DMS153 (cell line): Measurements from ENCODE around the gene LRRC25.
A peak's percentile ranks its signal among the peaks of the same experiment; 100 is the strongest.

ENCODE experiments used
- DNase-seq: peaks from one replicate; lab custom pipeline; 2025; lab: John Stamatoyannopoulos, UW

LRRC25 gene

DNA sequence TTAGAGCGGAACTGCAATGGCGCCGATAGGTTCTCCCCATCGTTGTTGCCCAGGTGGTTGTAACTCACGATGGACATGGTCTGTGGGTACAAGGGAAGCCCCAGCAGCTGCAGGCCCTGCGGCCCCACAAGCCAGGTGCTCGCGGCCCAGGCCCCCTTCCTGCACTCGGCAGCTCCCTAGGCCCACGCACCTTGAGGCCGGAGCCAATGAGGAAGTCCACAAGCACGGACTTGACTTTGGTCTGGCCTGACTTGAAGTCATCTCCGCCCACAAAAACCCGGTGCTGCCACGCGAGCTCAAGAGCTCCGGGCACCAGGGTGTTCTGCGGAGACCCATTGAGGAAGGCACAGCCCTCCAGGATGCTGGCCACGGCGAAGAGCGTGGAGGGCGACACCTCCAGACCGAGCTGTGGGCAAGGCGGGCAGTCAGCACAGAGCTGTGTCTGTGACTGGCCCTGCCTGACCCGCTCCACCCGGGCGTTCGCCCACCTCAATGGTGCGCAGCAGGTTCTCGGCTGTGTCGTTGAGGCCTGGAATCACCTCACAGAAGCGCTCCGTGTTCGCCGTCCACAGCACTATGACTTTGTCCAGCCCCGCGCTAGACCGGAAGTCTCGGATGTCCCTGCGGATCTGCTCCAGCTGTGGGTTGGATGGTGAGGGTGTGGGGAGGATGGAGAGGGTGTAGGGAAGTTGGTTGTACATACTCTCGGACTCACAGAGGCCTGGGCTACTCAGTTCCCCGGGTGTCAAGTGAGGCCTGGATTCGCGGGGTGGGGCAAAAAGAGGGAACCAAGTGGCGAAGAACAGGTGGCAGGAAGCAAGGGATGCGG is 38.6 kb upstream of the LRRC25 start:
- DNase-seq = no peak

DNA sequence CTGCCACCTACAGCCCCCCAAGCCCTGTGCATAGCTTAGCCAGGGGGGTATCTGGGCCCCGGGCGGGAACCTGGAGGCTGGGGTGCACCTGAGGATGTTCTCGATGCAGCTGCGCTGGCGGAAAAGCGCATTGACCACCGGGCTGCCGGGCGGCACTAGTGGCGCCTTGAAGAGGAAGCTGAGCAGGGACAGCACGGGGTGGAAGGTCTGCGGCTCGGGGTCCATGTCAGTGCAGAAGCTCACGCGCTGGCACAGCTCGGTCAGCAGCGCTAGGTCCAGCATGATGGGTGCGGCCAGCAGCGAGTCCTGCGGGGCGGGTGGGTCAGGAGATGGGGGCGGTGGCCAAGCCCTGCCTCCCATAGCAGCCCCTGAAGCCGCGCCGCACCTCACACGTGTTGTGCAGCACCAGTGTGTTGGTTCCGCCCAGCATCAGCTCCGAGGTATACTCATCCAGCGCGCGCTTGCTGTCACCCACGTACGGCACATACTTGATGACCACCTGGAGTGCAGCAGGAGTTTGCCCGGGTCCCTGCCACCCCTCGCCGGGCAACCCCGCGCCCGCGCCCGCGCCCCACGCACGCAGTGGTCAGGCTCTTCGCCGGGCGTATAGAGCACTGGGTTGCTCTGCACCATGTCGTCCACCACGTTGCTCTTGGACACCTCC is 37.9 kb upstream of the LRRC25 start:
- no peak for DNase-seq

DNA sequence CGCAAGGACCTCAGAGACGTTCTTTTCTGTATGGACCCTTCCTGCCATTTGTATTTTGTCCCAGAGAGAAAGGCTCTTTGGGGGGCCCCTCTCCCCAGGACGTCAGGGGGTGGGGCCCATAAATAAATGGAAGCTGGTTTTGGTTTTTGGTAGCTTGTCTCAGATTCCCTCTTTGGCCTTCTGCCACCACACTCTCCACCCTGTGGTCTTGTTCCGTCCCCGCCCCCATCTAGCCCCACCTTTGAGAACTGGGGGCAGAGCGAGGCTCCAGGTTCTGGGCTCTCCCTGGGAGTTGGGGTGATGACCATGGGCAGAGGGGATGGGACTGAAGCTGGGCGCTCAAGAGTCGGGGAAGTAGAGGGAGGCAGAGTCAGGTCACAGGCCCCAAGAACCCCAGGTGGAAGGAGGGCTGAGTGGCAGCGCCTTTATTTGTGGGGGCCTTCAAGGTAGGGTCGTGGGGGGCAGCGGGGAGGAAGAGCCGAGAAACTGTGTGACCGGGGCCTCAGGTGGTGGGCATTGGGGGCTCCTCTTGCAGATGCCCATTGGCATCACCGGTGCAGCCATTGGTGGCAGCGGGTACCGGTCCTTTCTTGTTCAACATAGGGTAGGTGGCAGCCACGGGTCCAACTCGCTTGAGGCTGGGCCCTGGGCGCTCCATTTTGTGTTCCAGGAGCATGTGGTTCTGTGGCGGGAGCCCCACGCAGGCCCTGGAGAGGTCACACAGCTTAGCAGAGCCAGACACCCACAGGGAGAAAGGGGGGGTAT is 37.2 kb upstream of the LRRC25 start:
- no peak for DNase-seq

- DNase-seq = no peak
Measured at GRCh38 chr19:18433735-18434398, 36.4 kb upstream of the LRRC25 start.

DNA sequence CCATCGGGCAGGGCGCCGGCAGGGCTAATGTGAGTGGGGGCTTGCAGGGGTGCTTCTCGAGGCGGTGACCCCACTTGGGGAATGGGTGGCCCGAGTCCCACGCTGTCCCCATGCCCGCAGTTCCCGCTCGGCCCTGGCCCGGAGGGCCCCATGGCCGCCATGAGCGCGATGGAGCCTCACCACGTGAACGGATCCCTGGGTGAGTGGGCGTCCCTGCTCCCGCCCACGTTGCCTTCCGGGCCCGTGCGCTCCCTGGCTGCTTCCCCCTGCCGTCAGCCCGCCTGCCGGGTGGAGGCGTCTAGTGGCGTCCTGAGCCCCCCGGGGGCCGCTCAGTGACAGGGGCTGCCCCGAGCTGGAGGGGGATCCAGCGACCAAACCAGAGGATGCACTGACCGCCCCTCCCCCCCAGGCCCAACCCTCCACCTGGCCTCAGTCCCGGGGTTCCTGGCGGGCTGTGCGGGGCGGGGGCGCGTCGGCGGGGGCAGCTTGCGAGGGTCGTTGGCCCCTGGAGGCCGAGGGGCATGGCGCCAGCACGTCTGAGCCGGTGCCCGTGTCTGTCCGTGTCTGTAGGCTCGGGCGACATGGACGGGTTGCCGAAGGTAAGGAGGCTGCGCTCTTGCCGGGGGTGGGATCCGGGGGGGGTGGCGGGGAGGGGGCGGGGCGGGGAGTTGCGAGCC is 35.7 kb upstream of the LRRC25 start:
- DNase-seq = no peak

GRCh38 chr19:18432275-18433014 is 35.0 kb upstream of the LRRC25 start:
- DNase-seq = no peak

DNA sequence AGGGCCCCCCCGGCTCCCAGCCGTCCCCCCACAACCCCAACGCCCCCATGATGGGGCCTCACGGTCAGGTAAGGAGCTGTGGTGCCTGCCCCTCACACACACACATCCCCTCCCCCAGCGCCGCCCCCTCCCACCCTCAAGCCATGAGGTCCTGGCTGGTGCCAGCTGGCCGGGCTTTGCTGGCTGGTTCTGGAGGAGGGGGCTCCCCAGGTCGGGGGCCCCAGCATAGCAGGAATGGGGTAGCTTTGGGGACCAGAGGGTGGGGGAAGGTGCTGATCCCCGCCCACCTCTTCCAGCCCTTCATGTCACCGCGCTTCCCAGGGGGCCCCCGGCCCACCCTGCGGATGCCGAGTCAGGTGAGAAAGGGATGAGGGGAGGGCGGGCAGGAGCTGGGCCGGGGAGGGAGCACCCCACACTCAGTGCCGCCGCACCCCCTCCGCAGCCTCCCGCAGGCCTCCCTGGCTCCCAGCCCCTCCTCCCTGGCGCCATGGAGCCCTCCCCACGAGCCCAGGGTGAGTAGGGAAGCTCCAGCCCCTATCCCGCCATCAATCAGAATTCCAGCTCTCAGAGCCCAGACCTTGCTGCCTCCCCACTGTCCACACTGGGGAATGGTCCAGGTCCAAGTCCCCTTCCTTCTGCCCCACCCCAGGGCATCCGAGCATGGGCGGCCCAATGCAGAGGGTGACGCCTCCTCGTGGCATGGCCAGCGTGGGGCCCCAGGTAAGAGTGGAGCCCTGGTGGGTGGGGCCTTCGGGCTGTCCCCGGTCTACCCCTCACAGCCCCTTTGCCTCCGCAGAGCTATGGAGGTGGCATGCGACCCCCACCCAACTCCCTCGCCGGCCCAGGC is 34.2 kb upstream of the LRRC25 start:
- DNase-seq = no peak

DNA sequence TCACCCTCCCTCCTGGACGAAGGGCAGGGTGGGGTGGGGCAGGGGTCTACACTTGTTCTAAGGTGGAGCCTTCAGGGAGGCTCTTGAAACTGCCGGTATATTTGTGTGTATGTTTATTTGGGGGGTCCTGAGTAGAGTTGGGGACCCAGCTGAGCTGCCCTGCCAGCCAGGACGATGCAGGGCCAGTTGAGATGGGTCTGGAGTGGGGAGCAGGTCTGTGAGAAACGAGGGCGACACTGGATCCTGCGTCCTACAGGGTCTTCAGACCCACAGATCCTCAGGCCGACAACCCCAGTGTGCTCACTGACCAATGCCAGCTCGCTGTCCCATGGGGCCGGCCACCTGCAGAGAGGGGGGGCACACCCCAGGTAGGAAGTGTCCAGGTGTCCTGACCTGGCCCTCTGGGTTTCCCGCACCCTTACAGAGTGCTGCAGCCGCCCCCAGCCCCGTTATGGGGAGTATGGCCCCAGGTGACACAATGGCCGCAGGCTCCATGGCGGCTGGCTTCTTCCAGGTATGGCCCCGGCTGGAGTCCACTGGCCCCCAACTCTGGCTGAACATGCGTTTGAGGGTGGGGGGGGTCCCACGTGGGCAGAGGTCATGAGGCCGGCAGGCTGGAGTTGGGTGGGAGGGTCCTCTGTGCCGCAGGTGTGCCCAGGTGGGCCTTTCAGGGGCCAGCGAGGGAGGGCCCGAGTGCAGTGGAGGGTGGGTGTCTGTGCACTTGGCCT is 33.2 kb upstream of the LRRC25 start:
- DNase-seq = no peak

DNA sequence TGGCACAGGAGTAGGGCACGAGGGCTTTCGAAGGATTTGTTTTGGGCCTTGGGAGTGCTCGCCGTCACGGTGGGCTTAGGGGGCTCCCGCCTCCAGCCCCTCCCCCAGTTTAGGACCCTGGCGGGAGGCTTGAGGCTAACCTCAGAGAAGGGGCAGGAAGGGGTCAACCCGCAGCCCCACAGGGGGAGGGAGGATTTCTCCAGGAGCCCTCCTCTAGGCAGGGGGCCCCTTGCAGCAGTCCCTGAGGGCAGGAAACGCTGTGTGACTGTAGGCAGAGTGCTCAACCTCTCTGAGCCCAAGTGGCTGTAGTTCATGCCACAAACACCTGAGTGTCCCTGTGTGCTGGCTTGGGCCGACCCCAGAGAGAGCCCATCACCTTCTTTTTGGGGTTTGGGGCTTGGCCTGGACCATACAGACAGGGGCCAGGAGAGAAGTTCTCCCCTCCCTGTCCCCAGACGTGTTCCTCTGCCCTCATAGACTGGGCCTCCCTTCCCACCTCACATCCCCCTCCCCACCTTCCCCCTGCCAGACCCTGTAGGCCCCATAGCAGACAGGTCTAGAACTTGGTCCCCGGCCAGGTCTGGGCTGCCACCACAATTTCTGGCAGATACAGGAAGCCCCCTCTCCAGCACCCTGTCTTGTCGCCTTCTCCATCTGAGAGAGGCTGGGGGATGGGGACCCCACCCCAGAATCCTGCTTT is 32.4 kb upstream of the LRRC25 start:
- DNase-seq = no peak

- DNase-seq = peak; percentile 82
Measured at GRCh38 chr19:18428787-18429674, 31.6 kb upstream of the LRRC25 start.

DNA sequence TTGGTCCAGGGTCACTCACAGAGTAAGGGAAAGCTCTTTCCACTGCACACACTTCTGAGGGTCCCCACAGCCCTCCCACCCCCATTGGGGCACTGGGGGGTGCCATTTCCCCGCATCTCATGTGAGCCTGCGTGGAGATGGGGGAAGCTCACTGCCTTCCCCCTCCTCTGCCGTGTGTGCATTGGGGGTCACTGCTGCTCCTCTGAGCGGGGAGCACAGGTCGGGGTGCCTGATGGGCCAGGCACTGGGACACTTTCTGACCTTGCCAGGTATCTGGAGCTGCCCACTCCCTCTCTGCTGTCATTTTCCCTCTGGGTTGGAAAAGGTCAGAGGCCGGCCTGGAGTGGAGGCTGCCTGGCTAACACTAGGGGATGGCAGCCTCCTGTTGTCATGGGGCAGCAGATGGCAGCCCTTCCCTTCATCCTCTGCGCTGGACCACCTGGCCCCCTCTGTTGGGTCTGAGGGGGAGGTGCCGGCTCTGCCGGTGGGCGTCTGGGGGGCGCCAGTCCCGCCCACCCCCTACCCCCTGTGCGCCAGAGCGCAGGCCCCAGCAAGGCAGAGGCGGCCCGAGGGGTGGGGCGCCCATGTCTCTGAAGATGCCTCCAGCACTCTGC is 30.9 kb upstream of the LRRC25 start:
- DNase-seq = no peak

DNA sequence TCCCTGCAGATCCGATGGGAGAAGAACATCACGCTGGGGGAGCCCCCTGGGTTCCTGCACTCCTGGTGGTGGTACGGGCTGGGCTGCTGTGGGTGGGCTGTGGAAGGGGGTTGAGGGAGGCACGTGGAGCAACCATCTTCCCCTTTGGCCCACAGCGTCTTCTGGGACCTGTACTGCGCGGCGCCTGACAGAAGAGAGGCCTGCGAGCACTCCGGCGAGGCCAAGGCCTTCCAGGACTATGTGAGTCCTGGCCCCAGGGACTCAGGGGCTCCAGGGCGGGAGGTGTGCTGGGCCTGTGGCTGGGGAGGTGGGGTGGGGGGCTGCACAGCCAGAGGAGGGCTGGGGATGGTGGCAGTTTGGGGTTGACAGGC is 30.3 kb upstream of the LRRC25 start:
- no peak for DNase-seq

DNA sequence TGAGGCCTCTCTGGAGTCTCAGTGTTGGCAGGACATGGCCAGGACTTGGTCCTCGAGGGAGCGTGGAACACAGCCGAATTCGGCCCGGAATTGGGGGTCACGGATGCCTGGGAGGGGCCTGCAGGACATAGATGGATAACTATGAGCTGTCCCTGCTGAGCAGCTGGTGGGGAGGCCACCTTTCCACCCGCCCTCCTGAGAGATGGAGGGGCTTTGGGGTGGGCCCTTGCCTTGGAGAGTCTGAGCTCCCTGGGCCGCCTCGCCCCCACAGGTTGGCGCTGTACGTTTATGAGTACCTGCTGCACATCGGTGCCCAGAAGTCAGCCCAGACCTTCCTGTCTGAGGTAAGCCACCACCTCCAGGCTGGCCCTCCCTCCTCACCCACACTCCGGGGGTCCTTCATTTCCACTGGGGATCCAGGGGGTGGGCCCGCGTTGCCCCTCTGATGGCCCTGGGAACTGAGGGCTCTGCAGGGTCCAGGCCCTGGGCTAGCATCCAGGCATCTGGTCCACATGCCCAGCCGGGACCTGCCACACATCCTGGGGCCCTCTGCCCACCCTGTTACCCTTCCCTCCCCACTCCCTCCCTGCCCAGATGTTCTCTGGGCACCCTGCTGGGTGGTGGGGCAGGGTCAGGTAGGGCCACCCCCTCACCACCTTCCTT is 29.8 kb upstream of the LRRC25 start:
- DNase-seq = no peak

GRCh38 chr19:18426416-18426767 is 29.0 kb upstream of the LRRC25 start:
- no peak for DNase-seq

DNA sequence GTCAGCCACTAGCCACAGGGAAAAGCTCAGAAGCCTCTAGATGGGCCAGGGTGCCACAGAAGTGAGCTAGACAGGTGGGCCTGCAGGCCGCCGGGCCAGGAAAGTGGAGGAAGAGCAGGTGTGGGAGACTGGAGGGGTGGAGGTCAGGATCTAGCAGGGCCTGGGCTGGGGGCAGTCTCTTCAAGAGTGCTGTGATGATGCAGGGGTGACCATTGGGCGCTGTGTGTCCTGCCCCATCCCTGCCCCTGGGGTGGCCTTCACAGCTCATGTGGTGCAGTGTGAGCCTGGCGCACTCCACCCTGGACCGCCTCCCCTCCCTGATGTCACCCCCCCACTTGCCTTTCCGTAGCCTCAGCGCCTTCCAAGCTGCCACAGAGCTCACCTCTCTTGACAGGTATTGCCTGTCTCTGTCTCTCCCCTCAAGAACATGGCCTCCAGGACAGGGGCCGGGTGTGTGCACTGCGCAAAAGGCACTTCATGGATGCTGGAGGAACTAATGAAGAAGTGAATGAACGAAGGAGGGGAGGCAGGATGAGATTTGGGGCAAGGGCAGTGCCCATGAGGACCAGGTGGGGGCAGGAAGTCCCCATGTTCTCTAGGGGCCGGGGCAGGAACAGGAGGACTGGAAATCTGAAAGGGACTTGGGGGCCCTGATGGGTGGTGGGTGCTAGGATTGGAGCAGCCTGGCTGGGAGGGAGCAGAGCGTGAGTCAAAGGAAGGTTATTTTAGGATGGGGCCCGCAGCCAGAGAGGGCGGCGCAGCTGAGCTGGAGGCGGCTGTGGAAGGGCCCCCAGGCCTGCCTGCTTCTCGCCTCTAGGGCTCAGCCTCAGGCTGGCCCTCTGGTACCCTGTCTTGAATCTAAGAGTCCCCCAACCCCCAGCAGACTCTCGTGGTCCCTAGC is 28.3 kb upstream of the LRRC25 start:
- no peak for DNase-seq
